Endodermal cell (in vitro differentiated cells): Measurements from ENCODE around the gene C16orf54. TPM values are rescaled to one million over a fixed set of nuclear protein-coding genes. Genes with fewer than 3 reads are reported as not detected.
"Not testable (repeated sequence)": the region's sequence is repeated elsewhere in the genome, so short reads cannot be mapped to it uniquely, and the experiment has no call there.

Experiments used
- DNase-seq: peaks from one replicate; pipeline ENCODE4 v3.0.0-alpha.2; 2017
- H3K27ac ChIP-seq: 2 replicates; pipeline ENCODE4 v1.5.1; 2013; ENCODE audit warnings: mild to moderate bottlenecking, low read depth, low read length, moderate library complexity
- H3K27me3 ChIP-seq: 2 replicates; pipeline ENCODE4 v1.6.1; 2013; ENCODE audit warnings: mild to moderate bottlenecking, low read length, moderate library complexity; ENCODE audit not compliant: insufficient read depth, control insufficient read depth, poor library complexity, severe bottlenecking
- H3K36me3 ChIP-seq: 2 replicates; pipeline ENCODE4 v1.7.0; 2013; ENCODE audit warnings: mild to moderate bottlenecking, low read length, moderate library complexity; ENCODE audit not compliant: control insufficient read depth, insufficient read depth
- H3K4me1 ChIP-seq: one replicate; pipeline ENCODE4 v1.7.0; 2013; ENCODE audit warnings: low read length; ENCODE audit not compliant: control insufficient read depth, insufficient read depth
- H3K4me3 ChIP-seq: 2 replicates; pipeline ENCODE4 v1.5.1; 2013; ENCODE audit warnings: mild to moderate bottlenecking, low read length, moderate library complexity
- H3K9ac ChIP-seq: 2 replicates; pipeline ENCODE4 v1.6.1; 2013; ENCODE audit warnings: mild to moderate bottlenecking, low read length, moderate library complexity; ENCODE audit not compliant: poor library complexity, severe bottlenecking; ENCODE audit errors: extremely low read depth
- H3K9me3 ChIP-seq: 2 replicates; pipeline ENCODE4 v1.6.1; 2013; ENCODE audit warnings: mild to moderate bottlenecking, low read length, moderate library complexity; ENCODE audit not compliant: control insufficient read depth
- H3K27ac Mint-ChIP-seq: 2 replicates; pipeline ENCODE4 v1.8.0; 2020; ENCODE audit warnings: mixed read lengths
- H3K27me3 Mint-ChIP-seq: 2 replicates; pipeline ENCODE4 v1.8.0; 2021; ENCODE audit warnings: mild to moderate bottlenecking, mixed read lengths; ENCODE audit not compliant: insufficient read depth
- H3K36me3 Mint-ChIP-seq: 2 replicates; pipeline ENCODE4 v1.8.0; 2020; ENCODE audit warnings: low read depth, mixed read lengths
- H3K4me1 Mint-ChIP-seq: 2 replicates; pipeline ENCODE4 v1.8.0; 2020; ENCODE audit warnings: mixed read lengths
- H3K4me3 Mint-ChIP-seq: 2 replicates; pipeline ENCODE4 v1.8.0; 2020; ENCODE audit warnings: mild to moderate bottlenecking, moderate library complexity, mixed read lengths
- H3K9me3 Mint-ChIP-seq: 2 replicates; pipeline ENCODE4 v1.8.0; 2020; ENCODE audit warnings: mild to moderate bottlenecking, mixed read lengths
- CTCF ChIP-seq: fragments of 200-600 bp; sonication (generic); conservative IDR thresholded peaks from 2 replicates; pipeline ENCODE4 v1.5.0; 2021; ENCODE audit warnings: antibody characterized with exemption, mild to moderate bottlenecking
- WGBS, 2 experiments: methylation state at CpG; one replicate each; pipeline versions ENCODE4 v1.1.5 to v1.1.7; 2013; ENCODE audit warnings: missing lambda C conversion rate in 2 of 2, mixed read lengths in 1 of 2; ENCODE audit not compliant: insufficient coverage in 1 of 2, insufficient read length in 1 of 2; 5-methylcytosine and 5-hydroxymethylcytosine counted together
- total RNA-seq, 2 donors: library from RNA; stranded (reverse); fragmentation: NEBNext Ultra II Directional in 1 of 2; extraction: Animal tissue kit (Norgen Biotek cat#: 25700) in 1 of 2; gene quantifications; 2 replicates in 1 of 2; 3 replicates in 1 of 2; pipeline ENCODE4 v1.2.1, GENCODE V29; 2021

Gene C16orf54
- total RNA-seq, 2 donors from 2014 or later, result not detected

GRCh38 chr16:29734786-29735185 lies 11.0 kb downstream of the C16orf54 start:
- no peak overlapping the region for H3K27ac Mint-ChIP-seq
- no peak overlapping the region for H3K4me3 Mint-ChIP-seq
- H3K27me3 ChIP-seq, result no peaks in the 10 kb centered on the region
- no peaks in the 10 kb centered on the region for H3K9me3 ChIP-seq
- DNase-seq, result no peak
- no peaks in the 10 kb centered on the region for H3K27me3 Mint-ChIP-seq
- peaks cover 7% of the 10 kb centered on the region for H3K4me1 Mint-ChIP-seq
- 82 to 92% methylated on average over 1 of the region's 1 CpG for WGBS, 2 experiments
- H3K9me3 Mint-ChIP-seq, result no peaks in the 10 kb centered on the region
- H3K9ac ChIP-seq, result no peak overlapping the region
- no peak overlapping the region for H3K27ac ChIP-seq
- peaks cover 9% of the 10 kb centered on the region for H3K36me3 ChIP-seq
- TF ChIP-seq CTCF, result no peak
- H3K36me3 Mint-ChIP-seq, result peaks cover 35% of the 10 kb centered on the region
- no peaks in the 10 kb centered on the region for H3K4me1 ChIP-seq
- no peak overlapping the region for H3K4me3 ChIP-seq

GRCh38 chr16:29731768-29732601 lies 13.8 kb downstream of the C16orf54 start:
- H3K4me1 ChIP-seq, H3K27me3 ChIP-seq, DNase-seq, H3K27ac ChIP-seq, H3K9me3 Mint-ChIP-seq, H3K4me3 ChIP-seq, H3K4me1 Mint-ChIP-seq, H3K4me3 Mint-ChIP-seq, H3K27me3 Mint-ChIP-seq, H3K9me3 ChIP-seq, H3K9ac ChIP-seq: not testable (repeated sequence)
- H3K36me3 Mint-ChIP-seq, result peaks cover 52% of the 10 kb centered on the region
- peak overlapping the region; percentile 78 for H3K27ac Mint-ChIP-seq
- WGBS, 2 experiments, result 95% methylated on average over 3 to 11 of the region's 13 CpGs
- H3K36me3 ChIP-seq, result peaks cover 14% of the 10 kb centered on the region

- H3K27me3 ChIP-seq, result no peaks in the 10 kb centered on the region
- no peak overlapping the region for H3K4me3 ChIP-seq
- no peak overlapping the region for H3K4me3 Mint-ChIP-seq
- WGBS, 2 experiments, result 94 to 95% methylated on average over 5 to 7 of the region's 7 CpGs
- H3K36me3 Mint-ChIP-seq, result peaks cover 45% of the 10 kb centered on the region
- H3K4me1 Mint-ChIP-seq, result no peaks in the 10 kb centered on the region
- no peaks in the 10 kb centered on the region for H3K9me3 ChIP-seq
- H3K4me1 ChIP-seq, result no peaks in the 10 kb centered on the region
- no peak overlapping the region for H3K27ac ChIP-seq
- no peak for DNase-seq
- no peaks in the 10 kb centered on the region for H3K9me3 Mint-ChIP-seq
- H3K36me3 ChIP-seq, result peaks cover 14% of the 10 kb centered on the region
- no peaks in the 10 kb centered on the region for H3K27me3 Mint-ChIP-seq
- H3K9ac ChIP-seq, result no peak overlapping the region
- no peak for TF ChIP-seq CTCF
- H3K27ac Mint-ChIP-seq, result no peak overlapping the region
Observed at GRCh38 chr16:29730649-29731048, 15.1 kb downstream of the C16orf54 start.
